ENCODE data around the gene ZNF487.
A peak's percentile ranks its signal among the peaks of the same experiment; 100 is the strongest.

Gene ZNF487

GRCh38 chr10:43399320-43400310, 37.3 kb upstream of the ZNF487 start:
- no peak for TF ChIP-seq ZFX (IDR thresholded peaks at IDR 0.05; ENCODE audit: borderline replicate concordance)
- TF ChIP-seq, protein P1, sequence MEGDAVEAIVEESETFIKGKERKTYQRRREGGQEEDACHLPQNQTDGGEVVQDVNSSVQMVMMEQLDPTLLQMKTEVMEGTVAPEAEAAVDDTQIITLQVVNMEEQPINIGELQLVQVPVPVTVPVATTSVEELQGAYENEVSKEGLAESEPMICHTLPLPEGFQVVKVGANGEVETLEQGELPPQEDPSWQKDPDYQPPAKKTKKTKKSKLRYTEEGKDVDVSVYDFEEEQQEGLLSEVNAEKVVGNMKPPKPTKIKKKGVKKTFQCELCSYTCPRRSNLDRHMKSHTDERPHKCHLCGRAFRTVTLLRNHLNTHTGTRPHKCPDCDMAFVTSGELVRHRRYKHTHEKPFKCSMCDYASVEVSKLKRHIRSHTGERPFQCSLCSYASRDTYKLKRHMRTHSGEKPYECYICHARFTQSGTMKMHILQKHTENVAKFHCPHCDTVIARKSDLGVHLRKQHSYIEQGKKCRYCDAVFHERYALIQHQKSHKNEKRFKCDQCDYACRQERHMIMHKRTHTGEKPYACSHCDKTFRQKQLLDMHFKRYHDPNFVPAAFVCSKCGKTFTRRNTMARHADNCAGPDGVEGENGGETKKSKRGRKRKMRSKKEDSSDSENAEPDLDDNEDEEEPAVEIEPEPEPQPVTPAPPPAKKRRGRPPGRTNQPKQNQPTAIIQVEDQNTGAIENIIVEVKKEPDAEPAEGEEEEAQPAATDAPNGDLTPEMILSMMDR (IDR thresholded peaks at IDR 0.05) = no peak
- peak overlapping the region; percentile 95 for H3K27ac ChIP-seq

- H3K27ac ChIP-seq = peak overlapping the region; percentile 95; the same call in 1 of the 2 replicates
- TF ChIP-seq, protein P1 (IDR thresholded peaks at IDR 0.05) = no peak
- no peak for TF ChIP-seq ZFX (IDR thresholded peaks at IDR 0.05; ENCODE audit: borderline replicate concordance)
Measured at GRCh38 chr10:43401627-43402026, 35.3 kb upstream of the ZNF487 start.

- H3K27ac ChIP-seq = peak overlapping the region; percentile 95; the same call in 1 of the 2 replicates
- TF ChIP-seq, protein P1 (IDR thresholded peaks at IDR 0.05) = no peak
- no peak for TF ChIP-seq ZFX (IDR thresholded peaks at IDR 0.05; ENCODE audit: borderline replicate concordance)
Measured at GRCh38 chr10:43402176-43402575, 34.7 kb upstream of the ZNF487 start.

GRCh38 chr10:43402880-43403452, 33.9 kb upstream of the ZNF487 start:
- peak overlapping the region; percentile 95; the same call in 1 of the 2 replicates for H3K27ac ChIP-seq
- TF ChIP-seq, protein P1 (IDR thresholded peaks at IDR 0.05) = no peak
- TF ChIP-seq ZFX (IDR thresholded peaks at IDR 0.05; ENCODE audit: borderline replicate concordance) = no peak

- no peak overlapping the region for H3K27ac ChIP-seq
- no peak for TF ChIP-seq ZFX (IDR thresholded peaks at IDR 0.05; ENCODE audit: borderline replicate concordance)
- TF ChIP-seq, protein P1 (IDR thresholded peaks at IDR 0.05) = no peak
Measured at GRCh38 chr10:43403911-43404703, 32.8 kb upstream of the ZNF487 start.

- H3K27ac ChIP-seq = no peak overlapping the region
- no peak for TF ChIP-seq ZFX (IDR thresholded peaks at IDR 0.05; ENCODE audit: borderline replicate concordance)
- TF ChIP-seq, protein P1 (IDR thresholded peaks at IDR 0.05) = no peak
Measured at GRCh38 chr10:43404704-43405084, 32.2 kb upstream of the ZNF487 start.

Measured in 22Rv1 (cell line).